HG02759 (cell line): ENCODE measurements around the gene FGFBP3.

Source experiments
- ATAC-seq: cut with Tn5 transposase; IDR thresholded peaks from one replicate; pipeline ENCODE4 v1.9.1; 2021; ENCODE audit warnings: mild to moderate bottlenecking, moderate library complexity; ENCODE audit not compliant: unreplicated experiment

The FGFBP3 gene, protein sequence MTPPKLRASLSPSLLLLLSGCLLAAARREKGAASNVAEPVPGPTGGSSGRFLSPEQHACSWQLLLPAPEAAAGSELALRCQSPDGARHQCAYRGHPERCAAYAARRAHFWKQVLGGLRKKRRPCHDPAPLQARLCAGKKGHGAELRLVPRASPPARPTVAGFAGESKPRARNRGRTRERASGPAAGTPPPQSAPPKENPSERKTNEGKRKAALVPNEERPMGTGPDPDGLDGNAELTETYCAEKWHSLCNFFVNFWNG

DNA sequence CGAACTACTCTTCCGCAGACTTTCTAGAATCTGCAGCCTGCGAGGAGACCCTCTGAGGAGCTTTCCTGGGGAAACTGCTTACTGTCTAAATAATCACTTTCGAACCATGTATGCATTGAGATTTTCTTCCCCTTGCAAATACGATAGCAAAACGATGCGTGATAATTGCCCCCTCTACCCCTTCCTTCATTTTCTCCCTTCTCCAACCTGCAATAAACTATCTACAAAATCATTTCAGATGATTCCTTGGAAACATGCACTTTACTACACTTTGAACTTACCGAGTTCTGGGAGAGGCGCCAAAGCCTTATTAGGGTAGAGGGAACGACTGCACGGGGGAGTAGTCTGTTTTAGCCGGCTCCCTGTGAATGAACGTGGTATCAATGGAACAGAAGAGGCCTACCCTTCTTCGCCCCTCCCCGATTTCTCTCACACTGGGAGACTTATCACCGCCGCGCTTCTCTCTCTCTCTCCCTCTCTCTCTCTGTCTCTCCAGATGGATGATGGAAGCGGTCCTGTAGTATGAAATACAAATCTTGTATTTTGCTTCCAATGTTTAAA lies at the start of gene FGFBP3:
Gene FGFBP3, minus strand, starts transcription at position 370 of the 561 bp plus-strand sequence. CDS start 517 bp downstream, outside the sequence.
- no peak for ATAC-seq

DNA sequence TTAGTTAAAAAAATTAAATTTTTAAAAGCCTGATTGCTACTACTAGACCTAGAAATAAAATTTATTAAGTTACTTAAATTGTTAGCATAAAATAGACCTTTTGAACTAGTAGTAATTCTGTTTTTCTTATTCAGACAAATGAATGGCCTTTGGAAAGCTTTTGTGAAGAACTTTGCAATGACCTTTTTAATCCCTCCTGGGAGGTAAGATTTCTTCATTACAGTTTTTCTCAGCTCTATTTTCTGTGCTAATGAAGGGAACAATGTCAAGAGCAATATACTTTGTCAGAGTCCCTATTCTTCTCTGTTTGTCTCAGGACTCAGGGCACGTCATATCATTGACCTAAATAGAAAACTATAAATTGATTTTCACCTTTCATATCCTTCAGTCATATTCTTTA lies 47.8 kb upstream of the FGFBP3 start:
- no peak for ATAC-seq

DNA sequence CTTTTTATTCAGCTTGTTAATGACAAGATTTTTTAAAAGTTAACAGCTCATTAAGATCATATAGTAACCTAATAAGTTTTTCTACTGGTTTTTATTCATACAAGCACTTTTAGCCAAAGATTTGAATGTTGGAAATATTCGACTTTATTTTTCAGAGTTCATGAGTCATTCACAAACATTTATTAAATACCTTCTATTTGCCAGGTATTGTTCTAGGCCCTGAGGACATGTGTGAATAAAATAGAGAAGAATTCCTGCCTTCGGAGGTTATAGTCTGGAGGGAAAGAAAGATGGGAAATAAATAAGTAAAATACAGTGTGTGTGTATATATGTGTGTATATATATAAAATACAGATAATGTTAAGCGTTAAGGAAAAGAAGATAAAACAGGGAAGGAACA lies 45.8 kb upstream of the FGFBP3 start:
- no peak for ATAC-seq

DNA sequence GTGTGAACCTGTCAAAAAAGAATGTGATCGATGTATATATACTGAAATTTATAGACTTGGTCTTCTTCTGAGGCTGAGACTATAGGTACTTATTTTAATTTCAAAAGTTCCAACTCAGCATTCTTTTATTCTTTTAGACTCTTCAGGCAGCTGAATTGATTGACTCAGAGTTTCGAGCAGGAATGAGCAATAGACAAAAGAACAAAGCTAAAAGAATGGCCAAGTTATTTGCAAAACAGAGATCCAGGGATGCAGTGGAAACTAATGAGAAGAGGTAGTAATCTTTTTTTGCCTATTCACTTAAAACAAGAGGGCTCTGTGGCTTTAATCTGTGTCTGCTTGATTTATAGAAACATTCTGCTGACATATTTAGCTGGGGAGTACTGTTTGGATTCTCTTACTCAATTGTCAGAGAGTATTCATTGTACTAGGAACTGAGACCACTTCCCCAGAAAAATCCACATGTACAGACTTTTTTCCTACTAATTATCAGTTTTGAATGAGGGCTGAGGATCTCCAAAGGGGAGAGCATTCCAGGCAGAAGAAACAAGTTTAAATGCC lies 44.4 kb upstream of the FGFBP3 start:
- ATAC-seq: no peak

DNA sequence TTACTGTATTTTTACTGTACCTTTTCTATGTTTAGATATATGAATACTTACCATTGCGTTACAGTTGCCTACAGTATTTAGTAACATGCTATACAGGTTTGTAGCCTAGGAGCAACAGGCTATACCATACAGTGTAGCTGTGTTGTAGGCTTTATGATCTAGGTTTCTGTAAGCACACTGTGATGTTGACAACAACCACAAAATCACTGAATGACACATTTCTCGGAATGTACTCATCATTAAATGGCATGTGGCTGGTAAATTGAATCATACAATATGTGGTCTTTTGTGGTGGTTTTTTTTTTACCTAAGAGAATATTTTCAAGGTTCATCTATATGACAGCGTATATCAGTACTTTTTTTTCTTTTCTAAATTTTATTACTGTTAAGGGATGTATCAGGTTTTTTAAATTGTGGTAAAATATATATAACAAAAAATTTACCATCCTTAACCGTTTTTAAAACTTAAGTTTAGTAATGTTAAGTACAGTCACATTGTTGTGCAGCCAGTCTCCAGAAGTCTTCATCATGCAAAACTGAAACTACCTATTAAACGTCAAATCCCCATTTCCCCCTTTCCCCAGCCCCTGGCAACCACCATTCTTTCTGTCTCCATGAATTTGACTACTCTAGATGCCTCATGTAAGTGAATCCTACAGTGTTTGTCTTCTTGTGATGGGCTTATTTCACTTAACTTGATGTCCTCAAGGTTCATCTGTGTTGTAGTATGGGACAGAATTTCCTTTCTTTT lies 35.8 kb upstream of the FGFBP3 start:
- peak; percentile 55 for ATAC-seq

DNA sequence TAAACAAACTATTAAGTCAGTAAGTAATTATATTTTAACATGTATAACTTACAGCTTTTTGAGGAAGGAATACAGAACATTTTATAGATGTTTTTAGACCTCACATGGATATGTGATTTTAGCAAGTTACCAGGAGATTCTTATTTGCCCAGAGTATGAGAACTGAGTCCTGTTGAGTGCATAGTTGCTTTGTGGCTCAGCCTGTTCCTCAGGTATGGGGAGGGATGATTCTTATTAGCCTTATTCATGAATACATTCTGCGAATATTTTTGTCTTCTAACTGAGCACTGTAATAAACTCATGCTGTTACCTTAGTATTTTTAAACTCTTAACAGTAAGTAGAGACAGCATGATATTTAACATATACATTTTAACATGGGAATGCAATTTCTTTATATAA lies 32.1 kb upstream of the FGFBP3 start:
- no peak for ATAC-seq

DNA sequence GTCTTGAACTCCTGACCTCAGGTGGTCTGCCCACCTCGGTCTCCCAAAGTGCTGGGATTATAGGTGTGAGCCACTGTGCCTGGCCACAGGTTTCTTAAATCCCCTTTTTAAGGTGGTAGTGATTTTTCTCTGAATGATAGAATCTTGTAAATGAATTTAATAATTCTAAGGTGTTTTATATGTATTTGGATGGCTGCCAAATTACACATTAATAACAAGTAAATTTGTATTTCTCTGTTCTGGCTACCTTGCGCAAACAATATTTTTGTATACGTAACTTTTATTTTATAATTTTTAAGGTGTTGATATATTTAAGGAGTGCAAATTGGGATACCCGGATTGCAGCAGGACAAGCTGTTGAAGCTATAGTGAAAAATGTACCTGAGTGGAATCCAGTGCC lies 30.4 kb upstream of the FGFBP3 start:
- no peak for ATAC-seq

DNA sequence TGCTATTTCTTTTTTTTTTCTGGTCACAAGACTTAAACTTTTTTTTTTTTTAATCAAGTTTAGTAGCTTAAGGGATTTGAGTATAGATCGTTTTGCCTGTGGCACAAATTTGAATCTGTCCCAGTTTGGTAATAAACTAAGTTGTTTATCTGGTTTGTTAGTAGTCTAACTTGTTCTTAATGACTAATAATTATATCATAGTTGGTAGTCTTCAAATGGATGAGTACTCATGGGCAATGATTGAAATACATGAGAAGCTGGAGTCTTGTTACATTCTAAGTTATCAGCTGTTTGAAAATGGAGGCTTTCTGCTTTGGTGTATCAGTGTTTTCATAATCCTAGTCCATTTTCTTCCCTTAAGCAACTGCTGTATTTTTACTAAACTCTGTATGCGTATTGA lies 26.6 kb upstream of the FGFBP3 start:
- no peak for ATAC-seq

DNA sequence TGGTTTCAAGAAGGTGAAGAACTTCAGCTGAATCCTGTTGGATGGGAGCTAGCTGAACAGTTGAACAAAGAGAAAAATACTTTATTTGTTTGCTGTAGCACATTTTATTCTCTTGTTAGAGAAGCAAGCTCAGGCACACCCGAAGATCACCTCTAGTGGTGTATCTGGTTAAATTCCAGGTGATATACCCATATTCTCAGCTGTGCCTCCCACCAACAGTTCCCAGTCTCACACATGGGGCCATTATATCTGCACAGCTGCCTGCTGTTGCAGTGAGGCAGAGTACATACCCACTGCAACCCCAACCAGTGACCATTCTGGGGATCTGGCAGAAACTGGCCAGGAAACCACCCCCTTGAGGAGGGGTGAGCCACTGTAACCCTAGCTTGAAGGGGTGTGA lies 23.5 kb upstream of the FGFBP3 start:
- ATAC-seq: no peak

DNA sequence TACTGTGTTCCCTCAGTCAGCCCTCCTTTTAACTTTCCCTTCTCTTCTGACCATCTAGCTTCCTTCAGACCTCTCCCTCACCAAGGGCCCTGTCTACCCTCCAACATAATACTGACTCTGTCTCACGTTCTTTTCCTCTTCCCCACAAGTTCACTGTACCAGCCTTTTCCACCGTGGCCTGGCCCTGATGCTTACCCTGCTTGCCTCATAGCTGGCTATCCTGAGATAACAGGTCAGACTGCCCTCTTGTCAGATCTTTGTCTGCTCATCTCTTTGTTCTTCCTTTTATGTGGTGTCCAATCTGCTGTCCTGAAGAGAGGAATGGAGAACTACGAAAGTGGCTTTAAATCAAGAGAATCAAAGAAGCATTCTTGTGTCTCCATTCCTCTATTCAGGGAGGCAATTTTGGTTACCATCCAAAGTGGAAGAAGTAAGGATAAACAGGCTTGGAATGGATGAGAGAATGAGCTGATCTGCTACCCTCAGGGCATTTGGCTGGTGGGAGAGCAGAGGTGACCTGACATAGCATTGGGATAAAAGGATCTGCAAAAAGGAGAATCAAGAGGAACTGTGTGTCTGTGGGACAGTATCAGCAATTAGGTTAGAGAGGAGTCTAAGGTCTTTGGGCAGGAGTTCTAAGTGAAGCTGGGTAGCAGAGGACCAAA lies 22.4 kb upstream of the FGFBP3 start:
- no peak for ATAC-seq

DNA sequence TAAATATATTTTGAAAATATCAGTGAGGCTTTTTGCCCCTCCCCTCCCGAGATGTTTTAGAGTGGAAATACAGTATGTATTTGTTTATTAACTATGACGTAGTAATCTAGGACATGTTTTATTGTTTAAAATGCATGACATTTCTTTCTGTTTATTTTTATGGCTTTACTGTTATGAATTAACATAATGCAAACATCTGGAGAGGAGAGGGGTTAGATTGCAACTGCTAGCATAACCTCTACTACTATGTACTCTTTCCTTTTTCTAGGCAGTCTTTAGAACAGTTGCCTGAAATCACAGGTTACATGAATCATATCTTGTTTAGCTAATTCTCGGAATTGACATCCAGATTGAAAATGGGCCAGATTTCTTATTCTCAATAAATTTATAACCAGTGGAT lies 21.7 kb upstream of the FGFBP3 start:
- ATAC-seq: no peak

DNA sequence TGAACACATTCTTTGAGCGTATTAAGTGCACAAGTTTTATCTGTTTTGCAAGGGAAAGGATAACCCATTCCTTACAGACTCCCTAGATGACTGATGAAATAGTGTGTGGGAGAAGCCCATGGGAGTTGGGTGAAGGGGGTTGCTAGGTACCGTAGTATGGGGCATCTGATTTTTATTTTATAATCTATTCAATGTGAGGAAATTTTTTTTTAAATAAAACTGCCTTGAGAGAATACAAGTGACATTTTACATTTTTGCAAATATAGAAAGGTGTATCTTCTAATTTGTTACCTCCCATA lies 15.7 kb upstream of the FGFBP3 start:
- no peak for ATAC-seq

DNA sequence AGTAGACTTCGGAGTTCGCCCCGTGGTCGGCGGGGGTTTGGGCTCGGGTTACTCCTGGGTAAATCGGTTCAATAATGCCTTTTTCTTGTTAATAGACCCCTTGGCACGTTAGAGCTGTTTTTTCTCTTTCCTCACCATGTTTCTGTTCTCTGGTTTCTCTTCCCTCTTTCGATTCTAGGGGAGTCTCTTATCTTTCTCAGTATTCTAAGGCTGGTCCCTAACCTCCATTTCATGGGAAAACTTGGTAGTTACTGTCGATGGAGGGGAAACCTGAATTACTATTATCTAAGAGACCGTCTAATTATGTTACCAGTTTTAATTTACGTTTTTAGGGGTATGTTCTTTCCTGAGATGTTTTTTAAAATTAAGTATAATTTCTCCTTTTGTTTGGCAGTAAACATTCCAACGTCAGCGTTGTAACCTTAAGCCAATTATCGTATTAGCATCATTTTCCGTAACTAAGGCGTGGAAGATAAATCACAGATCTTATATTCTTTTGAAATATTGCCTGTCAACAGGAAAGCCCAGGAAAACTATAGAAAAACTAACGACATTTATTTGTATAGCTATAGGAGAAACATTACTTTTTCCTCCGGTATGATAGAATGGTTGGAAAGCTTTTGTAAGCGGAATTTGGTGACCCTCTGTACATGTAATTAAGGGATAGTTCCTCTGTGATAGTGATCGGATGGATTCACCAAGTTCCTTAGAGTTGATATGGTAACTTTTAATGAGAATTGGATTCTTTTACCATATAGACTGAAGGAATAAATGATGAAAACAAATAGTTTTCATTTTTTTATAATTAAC lies 15.1 kb upstream of the FGFBP3 start:
- ATAC-seq: no peak

DNA sequence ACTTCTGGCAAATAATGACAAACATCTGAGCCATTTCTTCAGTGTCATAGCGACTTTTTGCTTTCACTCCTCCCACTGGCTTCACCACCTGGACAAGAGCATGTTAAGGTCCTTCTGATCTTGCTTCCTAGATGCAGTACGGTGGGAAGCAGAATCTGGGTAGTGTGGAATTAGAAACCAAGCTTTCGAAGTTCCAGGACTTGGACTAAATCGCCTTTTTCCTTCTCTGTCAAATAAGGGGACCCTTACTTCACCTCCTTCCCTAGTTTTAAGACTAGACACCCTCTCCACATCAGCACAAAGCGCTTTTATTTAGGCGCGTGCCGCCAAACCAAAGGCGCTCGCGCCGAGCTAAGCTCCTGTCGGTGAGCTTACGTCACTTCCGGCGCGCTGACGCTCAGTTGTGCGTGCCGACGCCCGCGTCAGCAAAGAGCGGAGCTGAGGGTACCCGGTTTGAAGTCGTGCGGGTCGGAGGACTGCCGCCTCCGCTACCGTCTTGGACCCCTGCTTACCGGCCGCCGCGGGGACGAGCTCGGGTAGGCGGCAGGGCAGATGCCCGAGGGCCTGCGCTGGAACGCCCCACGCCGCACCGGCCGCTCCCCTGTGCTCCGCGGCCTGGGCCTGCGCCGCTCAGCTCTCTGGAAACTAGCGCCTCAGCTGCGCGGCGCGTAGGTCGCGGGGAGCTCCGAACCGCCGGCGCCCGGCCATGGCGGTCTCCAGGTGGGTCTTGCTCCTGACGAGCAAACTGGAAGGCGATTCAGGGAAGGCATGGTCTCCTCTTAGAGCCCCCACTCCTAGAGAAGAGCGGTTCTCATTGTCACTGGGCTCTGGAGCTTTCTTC lies 14.3 kb upstream of the FGFBP3 start, which contains the start of gene BTAF1:
Gene BTAF1, plus strand, starts transcription at position 400 of the 841 bp plus-strand sequence. Its CDS starts 307 bp downstream, at position 707.
- peak; percentile 99 for ATAC-seq

DNA sequence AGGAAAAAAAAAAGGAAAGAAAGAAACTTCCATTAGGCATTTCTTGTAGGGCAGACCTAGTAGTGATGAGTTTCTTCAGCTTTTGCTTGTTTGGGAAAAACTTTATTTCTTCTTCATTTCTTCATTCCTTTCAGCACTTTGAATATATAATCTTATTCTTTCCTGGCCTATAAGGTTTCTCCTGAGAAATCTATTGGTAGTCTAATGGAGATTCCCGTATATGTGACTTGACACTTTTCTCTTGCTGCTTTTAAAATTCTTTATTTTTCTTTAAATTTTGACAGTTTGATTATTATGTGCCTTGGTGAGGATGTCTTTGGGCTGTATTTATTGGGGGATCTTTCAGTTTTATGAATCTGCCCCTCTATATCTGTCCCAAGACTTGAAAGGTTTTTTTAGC lies 10.4 kb upstream of the FGFBP3 start:
- ATAC-seq: no peak

DNA sequence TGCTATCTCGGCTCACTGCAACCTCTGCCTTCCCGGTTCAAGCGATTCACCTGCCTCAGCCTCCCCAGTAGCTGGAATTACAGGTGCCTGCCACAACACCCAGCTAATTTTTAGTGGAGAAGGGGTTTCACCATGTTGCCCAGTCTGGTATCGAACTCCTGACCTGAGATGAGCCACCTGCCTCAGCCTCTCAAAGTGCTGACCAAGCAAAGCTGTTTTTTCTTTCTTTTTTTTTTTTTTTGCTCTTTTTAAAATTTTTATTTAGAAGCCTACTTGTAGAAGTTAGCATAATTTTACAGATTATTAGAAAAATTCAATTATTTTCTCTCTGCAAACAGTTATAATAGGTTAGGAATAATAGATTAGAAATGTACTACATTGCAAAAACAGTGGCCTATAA lies 1.2 kb upstream of the FGFBP3 start:
- no peak for ATAC-seq

DNA sequence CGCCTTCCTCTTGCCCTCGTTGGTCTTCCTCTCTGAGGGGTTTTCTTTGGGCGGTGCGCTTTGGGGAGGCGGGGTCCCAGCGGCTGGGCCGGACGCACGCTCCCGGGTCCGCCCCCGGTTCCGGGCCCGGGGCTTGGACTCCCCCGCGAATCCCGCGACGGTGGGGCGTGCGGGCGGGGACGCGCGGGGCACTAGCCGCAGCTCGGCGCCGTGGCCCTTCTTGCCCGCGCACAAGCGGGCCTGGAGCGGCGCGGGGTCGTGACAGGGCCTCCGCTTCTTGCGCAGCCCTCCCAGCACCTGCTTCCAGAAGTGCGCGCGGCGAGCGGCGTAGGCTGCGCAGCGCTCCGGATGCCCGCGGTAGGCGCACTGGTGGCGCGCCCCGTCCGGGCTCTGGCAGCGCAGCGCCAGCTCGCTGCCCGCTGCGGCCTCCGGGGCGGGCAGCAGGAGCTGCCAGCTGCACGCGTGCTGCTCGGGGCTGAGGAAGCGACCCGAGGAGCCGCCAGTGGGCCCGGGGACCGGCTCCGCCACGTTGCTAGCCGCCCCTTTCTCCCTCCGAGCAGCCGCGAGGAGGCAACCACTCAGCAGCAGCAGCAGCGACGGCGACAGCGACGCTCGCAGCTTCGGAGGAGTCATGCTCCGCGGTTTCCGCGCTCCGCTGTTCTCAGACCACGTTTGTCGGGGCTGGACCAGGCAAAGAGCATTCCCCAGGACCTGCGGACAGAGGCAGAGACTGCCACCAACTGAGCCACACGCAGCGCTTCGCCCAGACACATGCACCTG lies 759 bp downstream of the FGFBP3 start:
- peak; percentile 90 for ATAC-seq

DNA sequence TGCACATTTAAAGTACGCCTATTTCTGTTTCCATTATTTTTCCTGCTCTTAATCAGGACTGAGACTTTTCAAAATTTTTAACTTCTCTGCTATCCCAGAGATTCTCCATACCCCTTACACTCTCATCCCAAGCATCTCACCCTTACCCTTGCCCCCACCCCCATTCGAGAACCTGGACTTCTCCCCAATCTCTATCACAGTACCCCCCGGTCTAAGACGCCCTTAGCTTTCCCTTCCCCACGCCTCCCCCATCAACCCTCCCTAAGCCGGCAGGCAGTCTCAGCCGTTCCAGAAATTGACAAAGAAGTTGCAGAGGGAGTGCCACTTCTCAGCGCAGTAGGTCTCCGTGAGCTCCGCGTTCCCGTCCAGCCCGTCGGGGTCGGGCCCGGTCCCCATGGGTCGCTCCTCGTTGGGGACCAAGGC lies 1.4 kb downstream of the FGFBP3 start:
- ATAC-seq: no peak

DNA sequence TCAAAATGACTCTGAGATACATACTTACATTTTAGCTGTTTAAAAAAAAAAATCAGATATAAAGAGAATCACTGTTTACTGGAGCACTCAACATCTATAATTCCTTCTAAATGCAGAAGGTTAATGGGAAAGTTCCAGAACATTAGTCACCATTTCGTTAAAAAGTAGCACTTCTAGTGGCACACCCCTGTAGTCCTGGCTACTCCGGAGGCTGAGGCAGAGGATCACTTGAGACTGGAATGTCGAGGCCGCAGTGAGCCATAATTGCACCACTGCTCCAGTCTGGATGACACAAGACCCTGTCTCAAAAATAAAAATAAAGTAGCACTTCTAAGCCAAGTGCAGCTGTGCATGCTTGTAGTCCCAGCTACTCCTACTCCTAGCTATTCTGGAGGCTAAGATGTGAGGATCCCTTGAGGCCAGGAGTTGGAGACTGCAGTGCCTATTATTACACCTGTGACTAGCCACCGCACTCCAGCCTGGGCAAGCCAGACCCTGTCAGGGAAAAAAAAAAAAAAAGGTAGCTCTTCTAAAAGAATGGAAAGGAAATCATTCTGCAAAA lies 2.2 kb downstream of the FGFBP3 start:
- ATAC-seq: no peak
